ENCODE results near the gene CARMIL1. TPM values are rescaled to one million over a fixed set of nuclear protein-coding genes. Genes with fewer than 3 reads are reported as not detected.

CARMIL1 gene
- total RNA-seq, 2 experiments from 2014 or later: 3.6 to 4.1 TPM

DNA sequence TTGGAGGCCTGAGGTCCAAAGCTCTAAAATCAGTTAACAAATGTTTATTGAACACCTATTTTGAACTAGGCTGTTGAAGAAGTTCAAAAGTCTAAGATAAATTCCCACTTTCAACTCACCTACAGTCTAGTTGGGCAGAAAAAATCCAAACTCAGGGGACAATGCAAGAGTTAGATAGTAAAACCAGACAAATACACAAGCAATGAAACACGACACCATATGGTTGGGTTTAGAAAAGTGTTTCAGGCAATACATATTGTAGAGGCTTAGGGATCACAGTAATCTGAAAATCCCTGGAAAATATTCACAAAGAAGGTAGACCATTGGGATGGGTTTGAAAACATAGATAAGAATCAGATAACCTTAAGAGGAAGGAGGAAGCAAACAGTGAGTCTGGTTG, 1.3 kb upstream of the CARMIL1 start:
- no peak for ATAC-seq
- H3K9me3 Mint-ChIP-seq: no peaks in the 10 kb centered on the region
- no peak for TF ChIP-seq CTCF (IDR thresholded peaks at IDR 0.05)
- H3K4me3 Mint-ChIP-seq: peak overlapping the region; percentile 81
- H3K36me3 Mint-ChIP-seq (ENCODE audit: low read depth): no peaks in the 10 kb centered on the region
- POLR2A ChIA-PET: interaction anchor here (1.5 kb wide), 1 partner anchor 18 kb away, joined by 4 read pairs; no protein-coding TSS in a partner anchor
- H3K27ac Mint-ChIP-seq: no peak overlapping the region
- no peak for DNase-seq
- intact Hi-C loops (cut with micrococcal nuclease): loop anchor here (5.0 kb wide), 1 partner anchor 89 kb away; no protein-coding TSS in a partner anchor
- H3K27me3 Mint-ChIP-seq: no peaks in the 10 kb centered on the region
- peaks cover 36% of the 10 kb centered on the region for H3K4me1 Mint-ChIP-seq (ENCODE audit: low read depth)
- CTCF ChIA-PET: interaction anchor here (0.7 to 6.5 kb wide), 18 partner anchors 13 to 304 kb away, joined by 3 to 93 read pairs (median 6); no protein-coding TSS in a partner anchor

DNA sequence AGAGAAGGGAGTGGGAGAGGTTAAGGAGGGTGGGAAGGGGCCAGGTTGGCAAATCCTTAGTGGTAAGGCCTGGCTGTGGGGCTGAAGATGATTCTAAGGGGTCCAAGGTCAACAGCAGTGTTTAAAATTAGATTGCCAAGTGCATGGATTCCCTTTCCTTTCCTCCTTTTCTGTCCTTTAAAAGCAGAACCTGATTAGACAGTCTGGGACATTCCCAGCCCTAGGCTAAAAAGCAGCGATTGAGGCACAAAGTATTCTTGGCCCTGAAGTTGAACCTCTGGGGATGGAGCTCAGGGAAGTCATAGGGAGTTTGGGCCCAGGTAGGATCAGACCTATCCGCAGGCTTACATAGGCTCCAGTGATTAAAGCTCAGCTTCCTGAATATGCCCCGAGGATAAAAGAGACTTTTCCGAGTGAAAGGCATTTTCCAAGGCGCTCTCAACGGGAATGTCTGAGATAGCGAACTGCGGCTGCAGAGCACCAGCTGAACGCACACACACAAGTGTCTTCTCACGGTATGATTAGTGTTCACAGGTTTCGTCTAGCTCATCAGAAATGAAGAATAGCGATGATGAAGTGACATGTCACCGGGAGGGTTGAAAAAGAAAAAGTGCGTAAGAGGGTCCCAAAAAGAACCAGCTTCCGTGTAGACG, 787 bp upstream of the CARMIL1 start:
- intact Hi-C loops (cut with micrococcal nuclease): loop anchor here (5.0 kb wide), 1 partner anchor 89 kb away; no protein-coding TSS in a partner anchor
- H3K4me3 Mint-ChIP-seq: peak overlapping the region; percentile 81
- no peaks in the 10 kb centered on the region for H3K36me3 Mint-ChIP-seq (ENCODE audit: low read depth)
- H3K27me3 Mint-ChIP-seq: no peaks in the 10 kb centered on the region
- no peak for DNase-seq
- ChIA-PET POLR2A (interaction anchor here (0.7 to 2.5 kb wide), 8 partner anchors 13 to 273 kb away, joined by 3 to 8 read pairs (median 3); no protein-coding TSS in a partner anchor), CTCF (interaction anchor here (0.7 to 6.5 kb wide), 37 partner anchors 10 to 343 kb away, joined by 3 to 93 read pairs (median 4); no protein-coding TSS in a partner anchor)
- ATAC-seq: peak; percentile 42
- H3K9me3 Mint-ChIP-seq: no peaks in the 10 kb centered on the region
- H3K4me1 Mint-ChIP-seq (ENCODE audit: low read depth): peaks cover 36% of the 10 kb centered on the region
- peak overlapping the region; percentile 66 for H3K27ac Mint-ChIP-seq
- no peak for TF ChIP-seq CTCF (IDR thresholded peaks at IDR 0.05)

DNA sequence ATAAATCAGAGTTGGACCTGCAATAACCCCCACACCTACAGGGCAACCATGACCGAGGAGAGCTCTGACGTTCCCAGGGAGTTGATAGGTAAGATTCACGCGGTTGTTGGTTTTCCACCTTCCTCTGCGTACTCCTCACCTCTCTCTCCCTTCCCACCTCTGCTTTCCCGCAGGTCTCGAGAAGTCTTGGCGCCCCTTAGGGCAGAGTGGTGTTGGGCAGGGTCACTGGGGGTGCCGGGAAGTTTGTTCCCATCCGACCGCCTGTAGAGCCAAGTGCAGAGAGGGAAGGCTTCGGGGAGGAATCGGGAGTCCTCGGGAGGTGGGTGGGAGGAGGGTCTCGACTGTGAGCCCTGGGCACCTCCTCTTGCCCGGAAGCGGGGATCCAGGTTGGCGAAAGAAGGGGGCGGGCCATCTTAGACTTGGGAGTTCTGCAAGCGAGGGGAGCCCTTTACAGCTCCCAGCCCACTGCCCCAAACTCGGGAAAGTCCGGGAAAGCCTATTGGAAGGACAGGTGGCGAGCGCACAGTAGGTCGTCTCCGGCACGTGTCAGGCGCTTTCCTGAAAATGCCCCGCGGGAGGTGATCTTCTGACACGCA, 672 bp downstream of the CARMIL1 start:
- Mint-ChIP-seq H3K9me3 (no peaks in the 10 kb centered on the region), H3K4me3 (peak overlapping the region; percentile 81), H3K27me3 (no peaks in the 10 kb centered on the region), H3K27ac (peak overlapping the region; percentile 60), H3K4me1 (ENCODE audit: low read depth) (peaks cover 36% of the 10 kb centered on the region), H3K36me3 (ENCODE audit: low read depth) (no peaks in the 10 kb centered on the region)
- POLR2A ChIA-PET: interaction anchor here (0.7 to 2.5 kb wide), 9 partner anchors 14 to 362 kb away, joined by 3 to 8 read pairs (median 3); no protein-coding TSS in a partner anchor
- intact Hi-C loops (cut with micrococcal nuclease): loop anchor here (5.0 kb wide), 1 partner anchor 87 kb away; no protein-coding TSS in a partner anchor
- peak; percentile 14 for DNase-seq
- no peak for ATAC-seq
- no peak for TF ChIP-seq CTCF (IDR thresholded peaks at IDR 0.05)
- CTCF ChIA-PET: interaction anchor here (0.6 to 6.5 kb wide), 22 partner anchors 7 to 311 kb away, joined by 3 to 93 read pairs (median 6); no protein-coding TSS in a partner anchor

GRCh38 chr6:25280344-25281074, 1.3 kb downstream of the CARMIL1 start:
- ChIA-PET CTCF (interaction anchor here (0.7 to 6.5 kb wide), 4 partner anchors 13 to 210 kb away, joined by 3 to 93 read pairs (median 48); no protein-coding TSS in a partner anchor), POLR2A (interaction anchor here (1.0 to 2.5 kb wide), 4 partner anchors 33 to 192 kb away, joined by 3 to 8 read pairs (median 3); no protein-coding TSS in a partner anchor)
- Mint-ChIP-seq H3K27me3 (no peaks in the 10 kb centered on the region), H3K27ac (peak overlapping the region; percentile 16), H3K36me3 (ENCODE audit: low read depth) (no peaks in the 10 kb centered on the region), H3K9me3 (no peaks in the 10 kb centered on the region), H3K4me1 (ENCODE audit: low read depth) (peaks cover 36% of the 10 kb centered on the region), H3K4me3 (peak overlapping the region; percentile 81)
- DNase-seq: peak; percentile 48
- no peak for TF ChIP-seq CTCF (IDR thresholded peaks at IDR 0.05)
- ATAC-seq: no peak
- intact Hi-C loops (cut with micrococcal nuclease): no loop called here

Measured in activated CD8-positive, alpha-beta T cell treated with anti-CD3 and anti-CD28 coated beads for 36 hours (primary cell).